Inferior parietal cortex (tissue), 1 donor: ENCODE results near the gene USP47.

Source experiments
- DNase-seq: peaks from one replicate; pipeline ENCODE4 v3.0.0-alpha.2; 2016; ENCODE audit errors: extremely low spot score

USP47 gene

DNA sequence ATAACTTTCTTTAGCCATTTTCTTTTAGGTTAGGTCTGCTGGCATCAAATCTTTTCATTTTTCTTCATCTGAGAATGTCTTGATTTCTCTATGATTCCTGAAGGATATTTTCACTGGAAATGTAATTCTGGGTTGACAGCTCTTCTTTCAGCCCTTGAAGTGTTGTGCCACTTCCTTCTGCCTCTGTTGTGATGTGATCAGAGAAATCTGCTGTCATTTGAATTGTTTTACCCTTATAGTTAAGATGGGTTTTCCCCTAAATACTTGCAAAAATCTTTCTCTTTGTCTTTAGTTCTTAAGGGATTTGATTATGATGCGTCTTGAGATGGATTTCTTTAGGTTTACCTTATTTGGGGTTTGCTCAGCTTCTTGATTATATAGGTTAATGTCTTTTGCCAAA lies 23.0 kb downstream of the USP47 start:
- no peak for DNase-seq

DNA sequence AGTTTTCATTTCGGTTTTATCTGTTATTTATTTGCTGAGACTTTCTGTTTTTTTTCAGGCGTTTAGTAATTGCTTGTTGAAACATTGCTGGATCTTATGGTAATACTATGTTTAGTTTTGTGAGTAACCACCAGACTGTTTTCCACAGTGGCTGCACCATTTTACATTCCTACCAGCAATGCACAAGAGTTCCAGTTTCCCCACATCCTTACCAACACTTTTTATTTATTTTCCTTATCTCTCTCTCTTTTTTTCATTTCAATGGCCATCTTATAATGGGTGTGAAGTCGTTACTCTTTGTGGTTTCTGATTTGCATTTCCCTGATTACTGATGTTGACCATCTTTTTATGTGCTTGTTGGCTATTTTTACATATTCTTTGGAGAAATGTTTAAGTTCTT lies 23.7 kb downstream of the USP47 start:
- DNase-seq, result no peak

GRCh38 chr11:11866203-11866602 lies 24.4 kb downstream of the USP47 start:
- no peak for DNase-seq

DNA sequence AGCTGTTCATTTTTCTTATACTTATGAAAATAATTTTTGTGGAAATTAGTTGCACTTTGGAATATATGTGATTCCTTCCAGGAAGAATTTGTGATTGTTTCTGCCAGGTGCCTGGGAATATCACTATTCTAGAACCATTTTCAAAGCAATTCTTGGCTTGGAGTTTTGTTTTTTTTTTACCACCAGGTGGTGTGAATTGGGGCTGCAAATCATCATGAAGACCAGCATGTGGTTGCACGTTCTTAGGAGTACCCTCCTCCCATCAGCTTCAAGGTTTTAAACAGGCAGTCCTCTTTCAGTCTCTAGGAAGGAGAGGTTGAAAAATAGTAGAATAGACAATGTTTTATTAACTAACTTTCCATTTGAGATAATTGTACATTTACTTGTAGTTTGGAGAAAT lies 25.9 kb downstream of the USP47 start:
- no peak for DNase-seq

DNA sequence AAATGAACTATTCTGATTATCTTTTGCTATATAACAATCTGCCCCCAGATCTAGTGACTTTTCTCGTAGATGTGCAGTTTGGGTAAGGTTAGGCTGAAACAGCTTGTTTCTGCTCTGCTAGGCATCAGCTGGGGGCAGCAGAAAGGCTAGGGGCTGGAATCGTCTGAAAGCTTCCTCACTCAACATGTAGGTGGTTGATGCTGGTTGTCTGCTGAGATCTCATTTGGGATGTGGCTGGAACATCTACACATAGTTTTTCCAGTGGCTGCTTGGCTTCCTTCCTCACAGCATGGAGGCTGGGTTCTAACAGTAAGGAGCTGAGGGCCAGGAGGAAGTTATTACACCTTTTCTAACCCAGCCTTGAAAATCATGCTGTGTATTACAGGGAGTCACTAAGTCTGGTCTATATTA lies 30.2 kb downstream of the USP47 start:
- DNase-seq, result no peak

DNA sequence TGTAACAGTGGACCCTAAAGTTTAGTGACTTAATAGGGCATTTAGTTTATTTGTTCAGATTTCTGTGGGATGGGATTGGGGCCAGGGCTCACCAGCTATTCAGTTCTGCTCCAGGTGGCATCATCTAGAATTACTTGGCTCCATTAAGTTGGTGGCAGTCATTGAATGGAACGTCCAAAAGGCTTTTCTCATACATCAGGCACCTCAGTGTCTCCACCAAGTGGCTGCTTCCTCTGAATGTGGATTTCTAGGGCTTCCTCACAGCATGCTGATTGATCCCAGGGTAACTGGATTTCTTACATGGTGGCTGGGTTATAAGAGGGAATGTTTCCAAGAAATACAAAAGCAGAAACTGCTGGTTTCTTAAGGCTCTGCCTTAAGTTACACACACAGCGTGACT lies 34.7 kb downstream of the USP47 start:
- no peak for DNase-seq

DNA sequence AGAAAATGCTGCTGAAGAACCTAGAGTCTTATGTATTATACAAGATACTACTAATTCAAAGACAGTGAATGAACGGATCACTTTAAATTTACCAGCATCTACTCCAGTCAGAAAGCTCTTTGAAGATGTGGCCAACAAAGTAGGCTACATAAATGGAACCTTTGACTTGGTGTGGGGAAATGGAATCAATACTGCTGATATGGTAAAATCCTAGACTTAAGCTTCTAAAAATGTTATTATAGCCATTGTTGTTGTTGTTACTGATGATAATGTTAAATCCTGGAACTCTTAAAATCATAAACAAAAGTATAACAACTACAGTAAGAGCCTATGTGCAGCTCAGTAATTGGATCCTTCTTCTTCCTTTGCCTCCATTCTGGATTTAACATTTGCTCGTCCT lies 38.4 kb downstream of the USP47 start:
- DNase-seq, result no peak

DNA sequence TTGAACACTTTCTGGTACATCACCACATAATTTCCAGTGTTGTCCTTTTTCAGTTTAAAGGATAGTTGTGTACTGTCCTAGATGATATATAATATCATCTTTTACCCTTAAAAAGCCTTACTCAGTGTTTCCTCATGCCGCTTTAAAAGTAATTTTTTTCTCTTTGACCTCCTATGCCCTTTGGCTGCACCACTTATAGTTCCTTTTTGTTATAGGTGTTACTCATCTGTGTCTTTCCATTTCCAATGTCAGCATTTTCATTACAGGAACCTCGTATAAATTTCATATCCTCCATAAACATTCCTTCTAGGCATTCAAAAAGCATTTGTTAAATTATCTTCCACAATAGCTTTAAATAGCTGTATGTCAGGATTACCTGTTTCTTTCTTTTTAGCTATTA lies 40.8 kb downstream of the USP47 start:
- DNase-seq, result no peak

DNA sequence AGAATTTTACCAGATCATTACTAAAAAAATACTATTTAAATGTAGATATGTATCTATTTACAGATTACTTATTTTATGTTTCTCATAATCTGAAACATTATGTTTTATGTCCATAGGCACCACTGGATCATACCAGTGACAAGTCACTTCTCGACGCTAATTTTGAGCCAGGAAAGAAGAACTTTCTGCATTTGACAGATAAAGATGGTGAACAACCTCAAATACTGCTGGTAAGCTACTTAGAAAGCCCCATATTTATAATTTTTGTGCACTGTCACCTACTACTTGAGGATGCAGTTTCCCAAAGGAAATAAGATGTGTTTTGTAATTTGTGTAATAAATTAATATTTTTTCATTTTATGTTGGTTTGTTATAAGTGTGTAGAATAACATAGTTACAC lies 42.6 kb downstream of the USP47 start:
- no peak for DNase-seq

DNA sequence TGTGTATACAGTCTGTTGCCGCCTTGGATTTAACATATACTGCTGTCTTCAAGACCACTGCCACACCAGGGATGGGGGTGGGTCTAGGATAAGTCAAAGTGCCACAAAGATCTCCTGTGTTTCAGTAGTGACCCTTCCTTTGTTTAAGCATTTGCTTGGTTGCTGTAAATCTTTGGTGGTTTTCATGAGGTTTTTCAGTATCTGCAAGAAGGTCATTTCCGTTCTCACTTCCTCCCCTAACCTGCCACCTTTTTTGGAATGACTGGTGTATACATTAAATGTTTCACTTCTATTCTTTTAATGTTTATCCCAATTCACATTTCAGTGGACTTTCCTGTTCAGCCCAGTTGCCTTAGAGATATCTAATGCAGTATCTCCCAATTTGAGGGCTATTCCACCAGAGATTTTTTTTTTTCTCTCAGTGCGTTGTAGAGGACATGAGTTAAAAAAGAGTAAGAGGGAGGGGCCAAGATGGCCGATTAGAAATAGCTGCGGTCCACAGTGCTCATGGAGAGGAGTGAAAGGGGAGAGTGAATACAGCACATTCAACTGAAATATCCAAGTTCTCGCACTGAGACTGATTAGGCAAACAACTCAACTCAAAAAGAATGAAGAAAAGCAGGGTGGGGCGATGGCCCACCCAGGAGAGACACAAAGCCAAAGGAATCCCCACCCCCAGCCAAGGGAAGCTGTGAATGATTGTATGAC lies 43.2 kb downstream of the USP47 start:
- no peak for DNase-seq

DNA sequence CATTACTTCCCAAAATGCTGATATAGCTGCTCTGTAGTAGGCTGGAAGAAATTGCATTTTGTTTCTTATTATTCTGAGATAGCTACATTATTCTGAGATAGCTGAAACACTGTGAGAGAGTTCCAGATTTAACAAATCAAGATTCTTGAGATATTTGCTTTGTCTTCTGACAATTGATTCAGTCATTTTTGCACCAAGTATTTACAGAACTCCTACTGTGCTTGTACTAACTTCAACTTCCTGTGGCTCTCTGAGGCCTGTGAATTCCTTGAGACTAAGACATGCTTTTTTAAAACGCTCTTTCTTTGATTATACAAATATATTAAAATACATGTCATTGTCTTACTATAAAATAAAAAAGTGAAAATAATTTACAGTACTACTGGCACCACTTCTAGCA lies 52.7 kb downstream of the USP47 start:
- DNase-seq, result no peak

DNA sequence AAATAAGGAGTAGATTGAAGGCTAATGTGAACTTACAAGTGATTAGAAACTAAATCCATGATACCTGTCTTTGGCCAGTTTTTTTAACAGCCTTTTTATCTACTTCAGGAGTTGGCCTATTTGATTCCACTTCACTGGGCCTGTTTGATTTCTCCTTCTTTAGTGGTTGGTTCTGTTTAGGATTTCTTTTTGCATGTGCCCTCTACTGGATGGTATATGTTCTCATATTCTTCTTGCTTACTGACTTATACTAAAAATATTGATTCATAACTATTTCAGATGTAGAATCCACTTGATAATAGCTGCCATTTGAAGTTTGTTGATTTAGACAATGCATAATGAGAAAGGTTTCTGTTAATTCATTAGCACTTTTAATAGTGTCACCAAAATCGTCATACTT lies 53.9 kb downstream of the USP47 start:
- DNase-seq, result no peak

GRCh38 chr11:11898648-11899047 lies 56.9 kb downstream of the USP47 start:
- DNase-seq, result no peak

DNA sequence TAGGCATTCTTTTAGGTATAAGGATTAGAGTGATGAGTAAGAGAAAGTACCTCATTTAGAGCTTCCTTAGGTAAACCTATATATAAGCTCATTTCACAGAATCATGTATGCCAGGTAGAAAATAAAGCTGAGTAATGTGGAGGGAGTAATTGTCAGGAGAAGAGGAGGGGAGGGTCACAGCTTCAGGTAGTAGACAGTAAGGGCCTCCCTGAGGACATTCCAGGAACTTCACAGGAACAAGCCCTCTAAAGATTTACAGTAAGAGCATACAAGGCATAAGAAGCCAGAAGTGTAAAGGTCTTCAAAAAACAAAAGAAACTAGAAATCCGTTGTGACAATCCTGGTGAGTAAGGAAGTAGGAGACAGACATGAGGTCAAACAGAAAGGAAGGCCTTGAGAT lies 57.6 kb downstream of the USP47 start:
- no peak for DNase-seq

- no peak for DNase-seq
These were observed 60.2 kb downstream of the USP47 start for GRCh38 chr11:11901929-11902328.

DNA sequence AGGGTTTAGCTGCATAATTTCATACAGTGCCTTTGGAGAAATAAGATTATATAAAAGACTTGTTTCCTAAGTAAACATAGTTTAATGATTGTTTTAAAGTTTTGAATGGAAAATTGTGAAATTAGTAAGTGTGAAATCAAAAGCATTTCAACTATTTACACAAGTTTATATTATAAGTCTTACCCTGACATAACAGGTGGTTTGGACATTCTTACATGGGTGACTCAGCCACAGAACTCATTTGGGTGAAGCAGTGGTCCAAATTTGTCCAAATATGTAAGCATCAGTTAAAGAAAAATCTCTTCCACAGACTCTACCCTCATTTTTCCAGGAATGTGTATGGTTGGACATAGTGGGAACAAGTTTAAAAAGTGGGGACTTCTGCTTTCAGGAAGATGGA lies 68.0 kb downstream of the USP47 start:
- DNase-seq, result no peak

GRCh38 chr11:11910541-11910940 lies 68.8 kb downstream of the USP47 start:
- no peak for DNase-seq

GRCh38 chr11:11913395-11913794 lies 71.6 kb downstream of the USP47 start:
- DNase-seq, result no peak

- no peak for DNase-seq
These were observed 73.9 kb downstream of the USP47 start for GRCh38 chr11:11915625-11916024.

- no peak for DNase-seq
These were observed 75.2 kb downstream of the USP47 start for GRCh38 chr11:11916981-11917399.

DNA sequence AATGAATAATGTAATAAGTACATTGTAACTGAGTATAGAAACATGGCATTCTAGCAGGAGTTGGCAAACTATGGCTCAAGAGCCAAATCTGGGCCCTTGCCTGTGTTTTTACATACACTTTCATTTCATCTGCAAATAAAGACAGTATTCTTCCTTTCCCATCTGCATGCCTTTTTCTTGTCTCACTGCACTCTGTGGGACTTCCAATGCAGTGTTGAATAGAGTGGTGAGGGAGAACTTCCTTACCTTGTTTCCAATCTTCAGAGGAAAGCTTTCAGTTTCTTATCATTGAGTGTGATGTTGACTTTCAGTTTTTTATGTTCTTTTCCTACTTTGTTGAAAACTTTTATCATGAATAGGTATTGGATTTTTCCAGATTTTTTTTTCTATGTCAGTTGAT lies 82.1 kb downstream of the USP47 start:
- DNase-seq, result no peak

GRCh38 chr11:11929920-11930319 lies 88.1 kb downstream of the USP47 start:
- no peak for DNase-seq

DNA sequence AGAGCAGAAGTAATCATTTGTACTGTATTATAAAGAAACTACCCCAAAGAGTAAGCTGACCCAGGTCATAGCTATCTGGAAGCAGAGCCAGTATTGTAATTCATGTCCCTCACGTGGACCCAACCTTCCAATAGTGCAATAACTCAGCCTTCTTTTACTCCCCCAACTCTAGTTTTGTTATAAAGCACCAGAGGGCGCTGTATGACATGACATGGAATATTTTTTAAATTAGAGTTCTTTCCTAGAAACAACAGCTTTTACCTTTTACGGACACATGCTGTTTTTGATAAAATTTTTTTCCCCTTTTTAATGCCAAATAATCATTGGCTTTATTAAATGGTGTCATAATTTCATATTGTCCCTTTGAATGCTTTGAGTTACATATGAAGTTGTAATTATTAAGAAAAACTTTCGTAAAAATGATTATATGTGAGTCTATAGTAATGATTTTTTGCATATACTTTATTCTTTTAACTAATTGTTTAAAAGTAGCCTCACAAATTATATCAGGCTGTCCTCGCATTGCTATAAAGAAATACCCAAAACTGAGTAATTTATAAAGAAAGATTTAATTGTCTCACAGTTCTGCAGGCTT lies 89.8 kb downstream of the USP47 start:
- DNase-seq, result peak; percentile 78

DNA sequence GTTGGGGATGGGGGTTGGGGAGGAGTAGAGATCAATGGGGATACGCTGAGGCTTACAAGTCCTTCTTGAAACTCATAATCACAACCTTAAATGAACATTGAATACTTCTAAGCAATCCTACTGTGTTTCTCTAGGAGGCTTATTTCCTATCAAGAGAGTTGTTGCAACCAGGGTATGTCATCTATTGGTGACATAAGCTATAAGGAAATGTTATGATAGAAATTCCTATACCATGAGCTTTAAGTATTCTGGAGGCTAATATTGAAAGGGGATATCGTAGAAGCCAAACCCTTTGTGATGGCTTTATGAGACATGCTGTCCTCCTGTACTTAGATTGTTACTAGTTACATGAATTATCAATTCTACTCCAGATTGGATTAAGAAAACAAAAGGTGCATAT lies 93.8 kb downstream of the USP47 start:
- DNase-seq, result no peak
